ENCODE results near the gene TCF21.
"Not testable (repeated sequence)": the region's sequence is repeated elsewhere in the genome, so short reads cannot be mapped to it uniquely, and the experiment has no call there.

Gene TCF21

DNA sequence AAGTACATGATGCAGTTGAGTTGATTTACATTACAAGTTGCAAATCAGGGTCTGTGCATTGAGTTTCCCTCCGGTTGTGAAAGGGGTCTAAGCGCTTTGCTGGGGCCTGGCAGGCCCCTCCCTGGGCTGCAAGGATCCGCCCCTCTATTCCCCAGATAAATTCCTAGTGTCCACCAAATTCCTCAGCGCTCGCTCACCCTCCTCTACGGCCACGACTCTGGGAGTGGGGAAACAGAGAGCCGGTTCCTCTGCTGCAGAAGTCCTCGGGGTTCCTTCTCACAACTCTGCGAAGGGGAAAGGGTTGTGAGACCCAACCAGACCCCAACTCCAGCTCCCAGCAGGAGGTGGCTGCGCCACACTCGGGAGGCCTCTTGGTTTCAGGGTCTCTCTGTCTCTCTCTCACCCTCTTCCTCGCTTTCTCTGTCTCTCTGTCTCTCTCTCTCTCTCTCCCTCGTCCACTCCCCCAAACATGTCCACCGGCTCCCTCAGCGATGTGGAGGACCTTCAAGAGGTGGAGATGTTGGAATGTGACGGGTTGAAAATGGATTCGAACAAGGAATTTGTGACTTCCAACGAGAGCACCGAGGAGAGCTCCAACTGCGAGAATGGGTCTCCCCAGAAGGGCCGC lies at the start of gene TCF21:
Gene TCF21 (plus strand): TSS at position 185 of the 628 bp plus-strand sequence. CDS start 285 bp downstream, at position 470.
- no peak for DNase-seq
- no peaks in the 10 kb centered on the region for H3K9me3 Mint-ChIP-seq
- peak within 1 kb of the TSS; percentile 8 for H3K27ac Mint-ChIP-seq
- H3K4me1 Mint-ChIP-seq: peaks cover 19% of the 10 kb centered on the region
- H3K4me3 Mint-ChIP-seq: no peak within 1 kb of the TSS
- H3K27me3 Mint-ChIP-seq: peaks cover 70% of the 10 kb centered on the region
- CTCF ChIA-PET: no interaction called here
- H3K36me3 Mint-ChIP-seq: no peaks in the 10 kb centered on the region

DNA sequence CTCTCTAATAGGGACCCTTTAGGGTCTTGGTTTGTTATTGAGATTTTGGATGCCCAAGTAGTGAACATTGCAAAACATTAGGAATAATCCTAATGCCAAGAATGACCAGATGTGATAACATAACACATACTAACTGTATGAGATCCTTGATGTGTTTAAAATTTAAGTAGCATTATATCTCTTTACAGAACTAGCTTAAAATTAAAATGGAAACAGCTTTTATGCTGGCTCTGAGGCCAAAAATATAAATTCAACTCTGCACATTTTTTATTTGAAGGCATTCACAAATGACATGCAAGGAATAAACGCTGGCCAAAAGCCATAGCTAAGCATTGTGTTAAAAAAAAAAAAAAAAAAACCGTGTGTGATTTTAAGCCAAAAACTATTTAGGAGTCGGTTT lies 47.7 kb upstream of the TCF21 start:
- Mint-ChIP-seq H3K4me3 (no peak overlapping the region), H3K4me1 (peaks cover 5% of the 10 kb centered on the region), H3K27ac (no peak overlapping the region), H3K9me3 (no peaks in the 10 kb centered on the region), H3K36me3 (no peaks in the 10 kb centered on the region), H3K27me3 (peaks cover 16% of the 10 kb centered on the region)
- CTCF ChIA-PET: interaction anchor here (0.7 to 1.2 kb wide), 3 partner anchors 75 to 82 kb away, joined by 3 read pairs; no protein-coding TSS in a partner anchor
- DNase-seq: no peak

DNA sequence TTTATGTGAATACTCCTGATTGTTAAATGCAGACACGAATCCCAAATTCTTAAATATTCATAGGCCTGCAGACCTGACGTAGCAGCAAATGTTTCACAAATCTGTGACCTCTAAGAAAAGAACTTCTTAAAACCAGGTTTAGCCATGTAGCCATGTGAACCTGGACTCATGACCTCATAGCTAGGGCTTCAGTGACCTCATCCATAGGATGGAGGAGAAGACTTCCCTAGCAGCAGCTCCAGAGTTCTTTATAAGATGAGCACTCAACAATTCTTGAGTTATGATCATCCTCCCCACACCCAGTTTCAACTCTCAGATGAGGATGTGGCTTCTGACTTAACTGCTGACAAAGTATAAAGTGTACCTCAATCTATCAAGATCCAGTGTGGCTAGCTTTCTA lies 45.8 kb upstream of the TCF21 start:
- DNase-seq: no peak
- Mint-ChIP-seq H3K27ac (no peak overlapping the region), H3K27me3 (peaks cover 10% of the 10 kb centered on the region), H3K4me1 (peaks cover under 1% of the 10 kb centered on the region), H3K4me3 (no peak overlapping the region), H3K36me3 (no peaks in the 10 kb centered on the region), H3K9me3 (no peaks in the 10 kb centered on the region)
- CTCF ChIA-PET: interaction anchor here (1.3 kb wide), 1 partner anchor 253 kb away, joined by 3 read pairs; no protein-coding TSS in a partner anchor

DNA sequence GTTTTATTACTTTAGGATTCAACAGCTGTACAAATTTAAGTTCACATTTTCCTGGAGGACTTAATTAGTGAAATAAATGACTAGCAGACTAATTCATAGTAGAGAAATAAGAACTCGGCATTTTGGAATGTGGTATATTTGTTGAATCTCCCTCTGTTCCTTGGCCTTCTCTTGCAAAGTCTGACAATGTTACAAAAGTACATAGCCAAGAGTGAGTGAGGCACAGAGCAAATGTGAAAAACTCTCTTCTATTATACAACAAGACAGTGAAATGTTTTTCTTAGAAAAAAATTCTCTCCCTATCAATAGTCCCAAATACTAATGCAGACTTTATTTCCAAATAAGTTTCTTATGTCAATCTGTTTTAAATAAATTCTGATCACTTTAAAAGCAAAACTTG lies 44.2 kb upstream of the TCF21 start:
- no peak overlapping the region for H3K27ac Mint-ChIP-seq
- CTCF ChIA-PET: interaction anchor here (1.3 kb wide), 1 partner anchor 252 kb away, joined by 3 read pairs; no protein-coding TSS in a partner anchor
- H3K36me3 Mint-ChIP-seq: no peaks in the 10 kb centered on the region
- no peaks in the 10 kb centered on the region for H3K4me1 Mint-ChIP-seq
- peaks cover 4% of the 10 kb centered on the region for H3K27me3 Mint-ChIP-seq
- no peaks in the 10 kb centered on the region for H3K9me3 Mint-ChIP-seq
- DNase-seq: no peak
- H3K4me3 Mint-ChIP-seq: no peak overlapping the region

DNA sequence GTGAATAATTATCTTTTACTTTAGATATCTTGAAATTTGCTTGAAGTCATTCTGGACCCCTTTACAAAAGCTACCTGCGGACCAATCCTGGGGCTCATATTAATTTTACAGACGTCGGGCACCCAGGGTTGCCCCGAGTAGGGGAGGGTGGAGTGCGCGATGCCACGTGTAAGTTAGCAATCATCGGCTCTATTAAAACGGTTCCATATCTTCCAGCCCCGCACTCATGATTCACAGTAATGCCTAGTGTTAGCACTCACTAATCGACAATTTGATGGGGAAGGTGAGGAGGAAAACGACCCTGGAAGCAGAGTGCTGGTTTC lies 34.9 kb upstream of the TCF21 start:
- no peaks in the 10 kb centered on the region for H3K4me1 Mint-ChIP-seq
- peaks cover 42% of the 10 kb centered on the region for H3K27me3 Mint-ChIP-seq
- CTCF ChIA-PET: no interaction called here
- H3K4me3 Mint-ChIP-seq: no peak overlapping the region
- no peak overlapping the region for H3K27ac Mint-ChIP-seq
- no peak for DNase-seq
- no peaks in the 10 kb centered on the region for H3K36me3 Mint-ChIP-seq
- no peaks in the 10 kb centered on the region for H3K9me3 Mint-ChIP-seq

DNA sequence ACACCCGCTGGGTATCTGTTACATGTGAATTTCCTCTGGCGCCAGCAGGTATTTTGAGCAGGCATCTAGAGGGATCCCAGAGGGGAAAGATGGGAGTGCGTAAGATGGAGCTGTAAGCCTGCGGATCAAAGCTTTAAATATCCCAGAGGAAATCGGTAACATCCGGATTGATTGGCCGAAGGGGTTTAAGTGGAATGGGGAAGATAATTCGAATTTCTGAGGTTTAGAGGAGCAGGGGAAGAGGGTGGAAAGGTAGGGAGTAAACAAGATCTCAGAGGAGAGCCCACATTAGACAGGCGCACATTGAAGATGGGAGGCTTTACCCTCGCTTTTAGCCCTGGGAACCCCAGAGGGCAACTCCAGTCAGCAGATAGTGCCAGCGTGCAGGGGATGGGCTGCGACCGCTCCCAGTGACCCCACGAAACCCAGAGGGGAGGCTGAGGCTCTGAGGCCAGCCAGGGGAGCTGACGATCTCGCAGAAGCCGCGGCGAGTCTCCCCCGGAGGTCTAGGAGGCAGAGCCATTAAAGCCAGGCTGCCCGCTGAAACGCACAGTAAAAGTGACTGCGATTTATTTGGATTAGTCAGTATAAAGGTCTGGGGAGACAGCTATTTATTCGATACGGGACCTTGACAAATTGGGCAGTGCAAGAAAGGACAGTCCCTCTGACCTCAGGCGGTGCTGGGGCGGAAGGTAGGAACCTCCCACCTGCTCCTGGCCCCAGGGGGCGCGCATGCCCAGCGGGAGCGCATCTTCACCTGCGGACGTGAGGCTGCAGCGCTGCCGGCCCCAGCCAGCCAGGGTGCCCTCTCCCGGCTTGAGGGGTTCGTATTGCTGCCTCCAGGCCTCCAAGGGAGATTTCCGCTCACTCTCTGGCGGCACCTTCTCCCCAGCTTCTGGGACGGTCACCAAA lies 34.3 kb upstream of the TCF21 start:
- Mint-ChIP-seq H3K4me3 (no peak overlapping the region), H3K9me3 (no peaks in the 10 kb centered on the region), H3K36me3 (no peaks in the 10 kb centered on the region), H3K4me1 (no peaks in the 10 kb centered on the region), H3K27me3 (peaks cover 42% of the 10 kb centered on the region), H3K27ac (no peak overlapping the region)
- no peak for DNase-seq
- CTCF ChIA-PET: no interaction called here

DNA sequence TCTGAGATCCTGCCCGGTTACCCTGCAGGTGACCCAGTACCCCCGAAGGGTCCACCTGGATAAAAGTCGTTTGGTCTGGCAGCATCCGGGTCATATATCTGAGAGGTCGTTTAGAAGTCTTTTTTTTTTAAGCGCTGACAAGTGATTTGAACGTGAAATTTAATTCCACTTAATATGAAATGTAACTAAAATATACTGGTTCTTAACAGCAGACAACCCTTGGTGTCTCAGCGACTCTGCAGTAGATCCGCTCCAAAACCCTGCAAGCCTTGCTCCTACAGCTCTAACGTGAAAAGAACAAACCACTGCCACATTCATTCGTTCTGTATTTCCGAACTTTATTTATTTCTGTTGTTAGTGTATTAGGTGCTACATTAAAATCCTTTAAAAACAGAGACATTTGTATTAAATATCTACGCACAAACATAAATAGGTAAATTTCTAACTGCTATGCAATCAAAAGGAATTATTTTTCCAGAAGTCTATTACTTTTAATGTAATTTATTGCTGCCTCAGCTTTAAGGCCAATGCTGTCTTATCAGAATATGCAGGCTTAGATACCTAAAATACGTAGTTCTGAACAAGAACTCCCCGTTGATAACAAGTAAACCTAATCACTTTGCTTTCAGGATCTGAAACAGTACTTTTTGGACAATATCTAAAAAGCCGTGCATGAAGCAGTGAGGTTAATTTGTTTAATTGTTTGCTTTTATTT lies 33.5 kb upstream of the TCF21 start:
- Mint-ChIP-seq H3K27ac (no peak overlapping the region), H3K27me3 (peaks cover 42% of the 10 kb centered on the region), H3K4me3 (no peak overlapping the region), H3K4me1 (no peaks in the 10 kb centered on the region), H3K36me3 (no peaks in the 10 kb centered on the region), H3K9me3 (no peaks in the 10 kb centered on the region)
- CTCF ChIA-PET: no interaction called here
- DNase-seq: no peak

DNA sequence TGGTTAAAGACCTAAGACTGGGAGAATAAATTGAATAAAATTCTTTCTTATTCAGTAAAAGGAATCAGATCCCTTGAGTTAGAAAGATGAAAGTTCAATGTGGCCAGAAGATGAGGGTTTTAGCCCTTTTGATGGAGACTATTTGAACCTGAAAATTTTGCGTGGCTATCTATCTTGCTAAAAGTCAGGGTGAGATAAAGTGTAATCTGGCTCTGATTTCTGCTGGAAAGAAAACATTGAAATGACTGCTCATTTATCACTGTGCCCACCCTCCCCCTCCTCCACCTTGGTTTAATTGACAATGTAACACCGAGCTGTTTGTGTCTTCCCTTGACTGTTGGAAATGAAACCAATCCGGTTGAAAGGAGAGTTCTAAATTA lies 32.9 kb upstream of the TCF21 start:
- H3K27ac Mint-ChIP-seq: no peak overlapping the region
- H3K4me1 Mint-ChIP-seq: no peaks in the 10 kb centered on the region
- H3K4me3 Mint-ChIP-seq: no peak overlapping the region
- H3K9me3 Mint-ChIP-seq: no peaks in the 10 kb centered on the region
- H3K36me3 Mint-ChIP-seq: no peaks in the 10 kb centered on the region
- DNase-seq: no peak
- peaks cover 42% of the 10 kb centered on the region for H3K27me3 Mint-ChIP-seq
- CTCF ChIA-PET: no interaction called here

DNA sequence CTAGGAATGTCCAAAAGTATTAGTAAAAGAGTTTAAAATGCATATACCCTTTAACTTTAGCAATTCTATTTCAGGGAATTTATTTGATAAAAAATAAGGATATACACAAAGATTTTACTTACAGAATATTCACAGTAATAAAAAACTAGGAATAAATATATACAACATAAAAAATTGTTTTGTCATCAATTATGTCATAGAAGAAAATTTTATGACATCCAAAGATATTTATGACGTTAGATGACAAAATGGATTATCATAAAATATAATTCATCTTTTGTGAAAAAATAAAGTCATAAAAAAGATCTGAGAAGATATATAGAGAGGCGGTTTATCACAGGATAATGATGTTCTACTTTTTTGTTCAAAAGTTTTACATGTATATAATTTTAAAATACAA lies 32.0 kb upstream of the TCF21 start:
- Mint-ChIP-seq H3K4me1 (no peaks in the 10 kb centered on the region), H3K27me3 (peaks cover 37% of the 10 kb centered on the region), H3K4me3 (no peak overlapping the region), H3K9me3 (peaks cover 1% of the 10 kb centered on the region), H3K27ac (no peak overlapping the region), H3K36me3 (no peaks in the 10 kb centered on the region)
- DNase-seq: no peak
- CTCF ChIA-PET: no interaction called here

DNA sequence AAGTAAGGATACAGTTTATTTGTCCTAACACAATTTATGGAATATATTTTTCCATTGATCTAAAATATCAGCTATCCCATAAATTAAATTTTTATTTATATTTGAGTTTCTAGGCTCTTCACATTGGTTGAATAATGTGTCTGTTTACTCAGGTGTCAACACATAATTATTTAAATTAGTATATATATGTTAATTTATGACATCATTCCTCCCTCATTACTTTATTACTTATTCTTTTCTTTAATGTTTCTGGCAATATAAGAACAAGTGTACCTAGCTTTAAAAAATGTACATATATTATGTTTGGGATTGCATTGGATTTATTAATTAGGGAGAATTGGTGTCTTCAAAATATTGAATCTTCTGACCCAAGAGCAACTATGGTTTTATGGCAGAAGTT lies 31.2 kb upstream of the TCF21 start:
- H3K4me3 Mint-ChIP-seq: no peak overlapping the region

DNA sequence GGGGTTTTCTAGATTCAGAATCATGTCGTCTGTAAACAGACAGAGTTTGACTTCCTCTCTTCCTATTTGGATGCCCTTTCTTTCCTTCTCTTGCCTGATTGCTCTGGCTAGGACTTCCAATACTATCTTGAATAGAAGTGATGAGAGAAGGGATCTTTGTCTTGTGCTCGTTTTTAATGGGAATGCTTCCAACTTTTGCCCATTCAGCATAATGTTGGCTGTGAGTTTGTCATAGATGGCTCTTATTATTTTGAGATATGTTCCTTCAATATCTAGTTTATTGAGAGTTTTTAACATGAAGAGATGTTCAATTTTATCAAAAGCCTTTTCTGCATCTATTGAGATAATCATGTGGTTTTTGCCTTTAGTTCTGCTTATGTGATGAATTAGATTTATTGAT lies 27.6 kb upstream of the TCF21 start:
- H3K9me3 Mint-ChIP-seq: peaks cover 20% of the 10 kb centered on the region
- H3K4me1 Mint-ChIP-seq, CTCF ChIA-PET, DNase-seq, H3K27me3 Mint-ChIP-seq, H3K36me3 Mint-ChIP-seq, H3K4me3 Mint-ChIP-seq, H3K27ac Mint-ChIP-seq: not testable (repeated sequence)

More for the DNA sequence above, 31.2 kb upstream of the TCF21 start:
- H3K27ac Mint-ChIP-seq: no peak overlapping the region
- no peak for DNase-seq
- H3K9me3 Mint-ChIP-seq: peaks cover 9% of the 10 kb centered on the region
- CTCF ChIA-PET: no interaction called here
- no peaks in the 10 kb centered on the region for H3K4me1 Mint-ChIP-seq
- H3K27me3 Mint-ChIP-seq: peaks cover 33% of the 10 kb centered on the region
- H3K36me3 Mint-ChIP-seq: no peaks in the 10 kb centered on the region

DNA sequence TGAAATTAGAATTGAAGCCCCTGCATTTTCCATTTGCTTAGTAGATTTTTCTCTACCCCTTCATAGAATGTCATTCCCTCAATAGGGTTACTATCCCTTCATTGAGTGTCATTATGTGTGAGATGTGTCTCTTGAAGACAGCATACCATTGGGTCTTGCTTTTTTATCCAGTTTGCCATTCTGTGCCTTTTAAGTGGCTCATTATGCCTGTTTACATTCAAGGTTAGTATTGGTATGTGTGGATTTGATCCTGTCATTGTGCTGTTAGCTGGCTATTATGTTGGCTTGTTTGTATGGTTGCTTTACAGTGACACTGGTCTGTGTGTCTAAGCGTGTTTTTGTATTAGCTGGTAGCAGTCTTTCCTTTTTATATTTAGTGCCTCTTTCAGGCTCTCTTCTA lies 25.7 kb upstream of the TCF21 start:
- Mint-ChIP-seq H3K4me1 (no peaks in the 10 kb centered on the region), H3K36me3 (no peaks in the 10 kb centered on the region), H3K27me3 (no peaks in the 10 kb centered on the region), H3K4me3 (no peak overlapping the region), H3K27ac (no peak overlapping the region), H3K9me3 (peaks cover 20% of the 10 kb centered on the region)
- CTCF ChIA-PET: no interaction called here
- no peak for DNase-seq

DNA sequence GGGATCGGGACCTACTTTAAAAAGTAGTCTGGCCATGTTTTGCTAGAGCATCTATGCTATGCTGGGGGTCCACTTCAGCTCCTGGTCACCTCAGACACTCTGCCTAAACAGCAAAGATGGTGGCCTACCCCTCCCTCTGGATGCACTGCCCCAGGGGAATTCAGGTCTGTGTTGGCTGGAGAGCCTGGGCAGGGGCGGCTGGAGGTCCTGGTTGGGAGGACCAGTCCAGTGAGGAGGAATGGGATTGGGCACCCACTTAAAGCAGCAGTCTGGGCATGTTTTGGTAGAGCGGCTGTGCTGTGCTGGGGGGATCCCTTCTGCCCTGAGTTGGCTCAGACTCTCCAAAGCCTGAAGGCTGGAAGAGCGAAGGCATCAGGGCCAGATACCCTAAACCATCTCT lies 23.2 kb upstream of the TCF21 start:
- no peaks in the 10 kb centered on the region for H3K4me1 Mint-ChIP-seq
- CTCF ChIA-PET: no interaction called here
- H3K27ac Mint-ChIP-seq: no peak overlapping the region
- H3K36me3 Mint-ChIP-seq: no peaks in the 10 kb centered on the region
- no peak for DNase-seq
- H3K9me3 Mint-ChIP-seq: peaks cover 20% of the 10 kb centered on the region
- no peaks in the 10 kb centered on the region for H3K27me3 Mint-ChIP-seq
- no peak overlapping the region for H3K4me3 Mint-ChIP-seq

DNA sequence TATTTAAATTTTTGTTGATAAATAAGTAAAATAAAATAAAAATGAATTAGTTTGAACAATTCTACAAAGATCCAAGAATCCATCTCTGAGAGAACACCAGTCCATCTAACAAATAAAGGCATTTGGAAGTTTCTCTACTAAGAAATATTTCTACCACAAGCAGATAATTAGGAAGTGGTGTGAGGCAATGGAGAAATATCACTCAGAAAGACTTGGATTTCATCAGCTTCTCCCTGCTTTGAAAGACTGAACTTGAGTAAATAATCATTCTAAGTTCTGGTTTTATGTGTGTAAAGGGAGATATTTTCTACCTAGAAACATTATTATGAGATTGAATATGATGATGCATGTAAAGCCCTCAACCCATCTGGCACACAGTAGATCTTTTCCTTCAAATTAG lies 17.8 kb upstream of the TCF21 start:
- Mint-ChIP-seq H3K27me3 (peaks cover 5% of the 10 kb centered on the region), H3K4me3 (no peak overlapping the region), H3K27ac (no peak overlapping the region), H3K9me3 (no peaks in the 10 kb centered on the region), H3K36me3 (no peaks in the 10 kb centered on the region), H3K4me1 (no peaks in the 10 kb centered on the region)
- CTCF ChIA-PET: no interaction called here
- DNase-seq: no peak

DNA sequence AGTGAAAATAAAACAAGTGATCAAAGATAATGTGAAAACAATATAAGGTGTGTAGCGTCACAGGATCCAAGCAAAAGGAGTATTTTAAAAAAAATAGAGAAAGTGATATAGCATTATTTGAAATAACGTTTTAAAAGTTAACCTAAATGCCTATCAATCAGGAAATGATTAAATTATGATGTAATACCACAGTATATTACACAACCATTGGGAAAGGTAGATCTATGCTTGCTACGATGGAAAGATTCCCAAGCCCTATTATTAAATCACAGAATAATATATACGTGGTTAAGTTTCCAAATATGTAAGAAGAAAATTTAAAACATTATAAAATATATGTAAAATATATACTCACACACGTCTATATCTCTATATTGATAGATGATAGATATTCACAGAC lies 15.4 kb upstream of the TCF21 start:
- H3K4me1 Mint-ChIP-seq: no peaks in the 10 kb centered on the region
- no peaks in the 10 kb centered on the region for H3K36me3 Mint-ChIP-seq
- CTCF ChIA-PET: no interaction called here
- H3K27ac Mint-ChIP-seq: no peak overlapping the region
- H3K4me3 Mint-ChIP-seq: no peak overlapping the region
- no peaks in the 10 kb centered on the region for H3K9me3 Mint-ChIP-seq
- DNase-seq: no peak
- peaks cover 5% of the 10 kb centered on the region for H3K27me3 Mint-ChIP-seq

Data from activated naive CD4-positive, alpha-beta T cell treated with anti-CD3 and anti-CD28 coated beads, Interleukin-2, amount 10 ng/mL, durations not matched to agents 7 days and 5 days (primary cell).